Naive thymus-derived CD4-positive, alpha-beta T cell (primary cell): Measurements from ENCODE around the gene CSNK1A1. TPM values are rescaled to one million over a fixed set of nuclear protein-coding genes. Genes with fewer than 3 reads are reported as not detected.

Experiments used
- ATAC-seq: fragments of 150-1000 bp; cut with Tn5 transposase; 2 replicates; pipeline ENCODE4 v1.10.0; 2021; ENCODE audit warnings: mild to moderate bottlenecking, moderate library complexity
- CTCF ChIA-PET: fragments of 350-600 bp; sonication (Branson Sonifier 250); formaldehyde crosslinking; loops from one replicate; lab custom pipeline; 2021; ENCODE audit warnings: antibody characterized with exemption; lab: Charles Lee
- POLR2A ChIA-PET: fragments of 350-600 bp; sonication (Branson Sonifier 250); formaldehyde crosslinking; loops from one replicate; lab custom pipeline; 2021; ENCODE audit warnings: antibody characterized with exemption, inconsistent platforms; lab: Charles Lee
- DNase-seq, 9 donors: peaks; one replicate each; pipeline versions ENCODE4 v3.0.0 to v3.0.0-alpha.2; 2020 to 2022; ENCODE audit warnings: mixed read lengths in 1 of 9
- H3K27ac ChIP-seq: one replicate; pipeline ENCODE4 v1.7.0; 2013; ENCODE audit warnings: mild to moderate bottlenecking, low read depth, low read length, moderate library complexity
- H3K27me3 ChIP-seq, 2 donors: one replicate each; pipeline ENCODE4 v1.7.0; 2013; ENCODE audit warnings: low read length in 2 of 2, mild to moderate bottlenecking in 2 of 2, moderate library complexity in 2 of 2; ENCODE audit not compliant: control insufficient read depth in 2 of 2, insufficient read depth in 2 of 2
- H3K36me3 ChIP-seq, 3 experiments: 1 replicate in 2 of 3; 2 replicates in 1 of 3; pipeline ENCODE4 v1.7.0; 2013; ENCODE audit warnings: low read length in 3 of 3, mild to moderate bottlenecking in 3 of 3, moderate library complexity in 1 of 3; ENCODE audit not compliant: insufficient read depth in 3 of 3, control insufficient read depth in 2 of 3
- H3K4me1 ChIP-seq, 2 donors: one replicate each; pipeline ENCODE4 v1.7.0; 2013; ENCODE audit warnings: low read length in 2 of 2, mild to moderate bottlenecking in 2 of 2, moderate library complexity in 1 of 2; ENCODE audit not compliant: control insufficient read depth in 2 of 2, insufficient read depth in 2 of 2
- H3K4me3 ChIP-seq: 2 replicates; pipeline ENCODE4 v1.7.0; 2013; ENCODE audit warnings: mild to moderate bottlenecking, low read length
- H3K9me3 ChIP-seq, 3 experiments: 1 replicate in 2 of 3; 2 replicates in 1 of 3; pipeline ENCODE4 v1.7.0; 2013; ENCODE audit warnings: low read length in 3 of 3; ENCODE audit not compliant: control insufficient read depth in 2 of 3
- H3K27ac Mint-ChIP-seq, 9 donors: one replicate each; pipeline ENCODE4 v1.8.0; 2020 to 2022; ENCODE audit warnings: mixed read lengths in 9 of 9, mild to moderate bottlenecking in 8 of 9, moderate library complexity in 5 of 9, inconsistent platforms in 2 of 9
- H3K27me3 Mint-ChIP-seq, 5 donors: one replicate each; pipeline ENCODE4 v1.8.0; 2021 to 2022; ENCODE audit warnings: mixed read lengths in 5 of 5, mild to moderate bottlenecking in 1 of 5
- H3K36me3 Mint-ChIP-seq, 5 donors: one replicate each; pipeline ENCODE4 v1.8.0; 2020 to 2022; ENCODE audit warnings: mixed read lengths in 5 of 5, mild to moderate bottlenecking in 3 of 5, inconsistent platforms in 1 of 5
- H3K4me1 Mint-ChIP-seq, 7 donors: one replicate each; pipeline ENCODE4 v1.8.0; 2020 to 2022; ENCODE audit warnings: mixed read lengths in 7 of 7, mild to moderate bottlenecking in 3 of 7, inconsistent platforms in 1 of 7
- H3K4me3 Mint-ChIP-seq, 10 donors: one replicate each; pipeline ENCODE4 v1.8.0; 2020 to 2022; ENCODE audit warnings: mild to moderate bottlenecking in 10 of 10, mixed read lengths in 10 of 10, moderate library complexity in 6 of 10, inconsistent platforms in 2 of 10
- H3K9me3 Mint-ChIP-seq, 11 donors: one replicate each; pipeline ENCODE4 v1.8.0; 2020 to 2022; ENCODE audit warnings: mixed read lengths in 11 of 11, mild to moderate bottlenecking in 4 of 11, inconsistent platforms in 1 of 11, moderate library complexity in 1 of 11
- intact Hi-C, 2 donors: fragments of 100-400 bp; cut with micrococcal nuclease; formaldehyde crosslinking; loops; one replicate each; pipeline ENCODE4 v1.15.1; 2023
- polyA plus RNA-seq, 2 donors: library from polyadenylated mRNA; unstranded; fragments of 300-500 nt; fragmentation: Illumina TruSeq; gene quantifications; one replicate each; pipeline ENCODE4 v1.2.3, GENCODE V29; 2021
- total RNA-seq, 6 experiments: library from RNA in 5 of 6; stranded (reverse) in 5 of 6; gene quantifications; 1 replicate in 5 of 6; 2 replicates in 1 of 6; pipeline ENCODE4 v1.2.3 and lab custom pipeline; 2021 to 2026

Gene CSNK1A1
- total and polyA plus RNA-seq, 7 experiments from 2014 or later = 146 to 217 (median 178) TPM

DNA sequence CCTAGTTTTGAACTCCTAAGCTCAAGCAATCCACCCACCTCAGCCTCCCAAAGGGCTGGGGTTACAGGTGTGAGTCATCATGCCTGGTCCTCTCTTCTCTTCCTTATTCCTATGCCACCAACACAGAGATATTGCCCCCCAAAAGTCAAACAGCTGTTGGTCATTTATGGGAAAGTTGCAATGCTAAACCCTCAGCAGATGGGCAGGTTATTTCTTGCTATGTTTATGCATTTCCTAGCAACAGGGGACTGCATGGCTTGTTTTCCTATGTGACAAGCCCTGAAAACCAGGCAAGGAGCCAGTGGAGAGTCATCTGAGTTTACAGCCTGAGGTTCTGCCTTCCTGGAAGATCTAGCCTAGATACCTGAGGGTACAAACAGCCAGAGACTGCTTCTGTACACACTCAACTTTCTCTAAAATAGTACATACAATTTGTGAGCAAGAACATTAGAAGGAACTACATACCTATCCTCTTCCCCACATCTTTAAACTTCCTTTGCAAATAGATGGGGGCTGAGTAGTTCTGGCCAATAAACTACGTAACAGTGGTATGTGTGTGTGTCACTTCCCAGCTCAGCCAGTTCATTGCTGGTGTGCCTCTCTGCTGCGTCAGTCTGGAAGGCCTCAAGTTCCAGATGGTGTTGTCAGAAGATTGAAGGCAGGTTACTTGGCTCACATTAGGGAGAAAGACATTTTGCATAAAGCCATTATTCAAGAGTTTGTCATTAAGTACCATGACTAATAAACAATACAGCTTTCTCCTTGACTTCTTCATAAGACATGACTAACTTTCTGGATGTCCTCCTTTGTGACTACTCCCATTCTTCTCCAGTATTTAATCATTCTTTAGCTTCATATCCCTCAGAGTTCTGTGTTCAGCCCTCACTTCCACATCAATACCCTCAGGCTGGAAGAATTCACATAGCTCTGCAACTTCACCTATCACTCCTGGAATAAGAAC lies 65.3 kb downstream of the CSNK1A1 start:
- Histone ChIP-seq H3K4me1 (no peaks in the 10 kb centered on the region), H3K27ac (no peak overlapping the region), H3K27me3 (no peaks in the 10 kb centered on the region), H3K9me3 (no peaks in the 10 kb centered on the region), H3K4me3 (no peak overlapping the region), H3K36me3 (no peaks in the 10 kb centered on the region)
- ATAC-seq (peak; percentile 29), DNase-seq (no peak)
- Mint-ChIP-seq H3K36me3 (peaks cover 0 to under 1% (median 0%) of the 10 kb centered on the region in 5 donors), H3K9me3 (peaks cover 0 to 2% (median 0%) of the 10 kb centered on the region in 11 donors), H3K4me3 (no peak overlapping the region), H3K27ac (peak overlapping the region in 3 of 9 donors; percentile 3 to 14 (median 5)), H3K4me1 (peaks cover 0 to 34% (median 9%) of the 10 kb centered on the region in 7 donors), H3K27me3 (peaks cover 0 to 7% (median 0%) of the 10 kb centered on the region in 5 donors)
- POLR2A ChIA-PET = no interaction called here
- intact Hi-C loops = no loop called here
- CTCF ChIA-PET = no interaction called here

GRCh38 chr5:149481485-149481884 lies 69.8 kb downstream of the CSNK1A1 start:
- no peak overlapping the region for H3K27ac Mint-ChIP-seq
- peaks cover 0 to 4% (median 0%) of the 10 kb centered on the region in 11 donors for H3K9me3 Mint-ChIP-seq
- CTCF ChIA-PET = no interaction called here
- H3K27me3 ChIP-seq = no peaks in the 10 kb centered on the region
- peaks cover 0 to 4% (median 0%) of the 10 kb centered on the region in 7 donors for H3K4me1 Mint-ChIP-seq
- H3K4me3 ChIP-seq = no peak overlapping the region
- peaks cover 0 to 8% (median 0%) of the 10 kb centered on the region in 5 donors for H3K27me3 Mint-ChIP-seq
- H3K4me1 ChIP-seq = no peaks in the 10 kb centered on the region
- POLR2A ChIA-PET = no interaction called here
- intact Hi-C loops = no loop called here
- DNase-seq (no peak), ATAC-seq (no peak)
- no peak overlapping the region for H3K4me3 Mint-ChIP-seq
- no peaks in the 10 kb centered on the region for H3K36me3 ChIP-seq
- H3K27ac ChIP-seq = no peak overlapping the region
- H3K36me3 Mint-ChIP-seq = no peaks in the 10 kb centered on the region
- H3K9me3 ChIP-seq = no peaks in the 10 kb centered on the region

DNA sequence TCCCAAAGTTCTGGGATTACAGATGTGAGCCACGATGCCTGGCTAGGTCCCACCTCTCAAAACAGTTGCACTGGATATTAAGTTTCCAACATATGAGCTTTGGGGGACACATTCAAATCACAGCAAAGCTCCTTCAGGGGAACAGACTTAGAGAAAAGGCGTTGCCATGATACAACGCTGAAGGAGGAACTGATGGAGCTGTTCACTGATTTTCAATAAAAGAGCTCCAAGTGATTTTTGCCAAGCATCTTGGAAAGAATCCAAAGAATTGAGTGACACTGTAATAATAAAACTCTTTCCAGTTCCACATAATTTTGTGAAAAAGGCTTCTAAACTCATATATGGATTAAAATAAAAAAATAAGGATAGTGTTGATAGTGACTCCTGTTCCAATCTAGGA lies 72.5 kb downstream of the CSNK1A1 start:
- Mint-ChIP-seq H3K36me3 (no peaks in the 10 kb centered on the region), H3K27me3 (peaks cover 0 to 8% (median 0%) of the 10 kb centered on the region in 5 donors), H3K9me3 (peaks cover 0 to 4% (median 0%) of the 10 kb centered on the region in 11 donors), H3K27ac (no peak overlapping the region), H3K4me3 (no peak overlapping the region), H3K4me1 (peaks cover 0 to 1% (median 0%) of the 10 kb centered on the region in 7 donors)
- DNase-seq (no peak), ATAC-seq (no peak)
- no peaks in the 10 kb centered on the region for H3K27me3 ChIP-seq
- POLR2A ChIA-PET = no interaction called here
- H3K4me3 ChIP-seq = no peak overlapping the region
- CTCF ChIA-PET = interaction anchor here (0.7 to 1.5 kb wide), 2 partner anchors 23 to 83 kb away, joined by 3 to 4 read pairs; no protein-coding TSS in a partner anchor
- no peak overlapping the region for H3K27ac ChIP-seq
- no peaks in the 10 kb centered on the region for H3K9me3 ChIP-seq
- intact Hi-C loops = no loop called here
- no peaks in the 10 kb centered on the region for H3K4me1 ChIP-seq
- no peaks in the 10 kb centered on the region for H3K36me3 ChIP-seq

- H3K27ac ChIP-seq = no peak overlapping the region
- Mint-ChIP-seq H3K4me1 (peaks cover 0 to 1% (median 0%) of the 10 kb centered on the region in 7 donors), H3K36me3 (no peaks in the 10 kb centered on the region), H3K9me3 (peaks cover 0 to 1% (median 0%) of the 10 kb centered on the region in 11 donors), H3K4me3 (no peak overlapping the region), H3K27me3 (peaks cover 0 to 7% (median 0%) of the 10 kb centered on the region in 5 donors), H3K27ac (no peak overlapping the region)
- no peaks in the 10 kb centered on the region for H3K27me3 ChIP-seq
- H3K36me3 ChIP-seq = no peaks in the 10 kb centered on the region
- intact Hi-C loops = no loop called here
- no peak overlapping the region for H3K4me3 ChIP-seq
- H3K9me3 ChIP-seq = no peaks in the 10 kb centered on the region
- ChIA-PET POLR2A (no interaction called here), CTCF (no interaction called here)
- H3K4me1 ChIP-seq = no peaks in the 10 kb centered on the region
- ATAC-seq (no peak), DNase-seq (no peak)
Observed at GRCh38 chr5:149475777-149476176, 75.5 kb downstream of the CSNK1A1 start.

DNA sequence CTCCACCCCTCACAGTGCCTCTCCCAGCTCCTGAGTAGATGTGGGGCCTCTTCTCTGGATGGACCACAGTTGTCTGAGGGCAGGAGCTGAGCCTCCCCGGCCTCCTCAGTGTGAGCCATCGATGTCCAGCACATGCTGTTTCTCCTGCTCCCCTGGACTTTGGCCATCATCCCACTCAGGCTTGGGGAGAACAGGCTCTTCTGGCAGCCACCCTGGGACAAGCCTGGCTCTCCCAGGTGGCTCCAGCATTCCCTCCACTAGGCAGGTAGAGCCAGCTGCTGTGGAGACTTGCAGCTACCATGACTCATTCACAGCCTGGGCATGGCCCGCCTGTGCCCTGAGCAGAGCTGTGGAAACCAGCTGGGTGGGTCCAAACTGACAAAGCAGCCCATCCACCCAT lies 77.0 kb downstream of the CSNK1A1 start:
- no peaks in the 10 kb centered on the region for H3K36me3 Mint-ChIP-seq
- H3K4me1 Mint-ChIP-seq = peaks cover 0 to 1% (median 0%) of the 10 kb centered on the region in 7 donors
- ChIA-PET CTCF (interaction anchor here (0.7 kb wide), 1 partner anchor 134 kb away, joined by 3 read pairs; no protein-coding TSS in a partner anchor), POLR2A (no interaction called here)
- H3K27ac ChIP-seq = no peak overlapping the region
- no peak overlapping the region for H3K4me3 Mint-ChIP-seq
- no peak for ATAC-seq
- H3K4me3 ChIP-seq = no peak overlapping the region
- no peaks in the 10 kb centered on the region for H3K4me1 ChIP-seq
- no peaks in the 10 kb centered on the region for H3K9me3 Mint-ChIP-seq
- no peak for DNase-seq
- no peaks in the 10 kb centered on the region for H3K36me3 ChIP-seq
- H3K27me3 ChIP-seq = no peaks in the 10 kb centered on the region
- no peaks in the 10 kb centered on the region for H3K9me3 ChIP-seq
- H3K27me3 Mint-ChIP-seq = peaks cover 0 to 8% (median 0%) of the 10 kb centered on the region in 5 donors
- H3K27ac Mint-ChIP-seq = no peak overlapping the region
- intact Hi-C loops = no loop called here

DNA sequence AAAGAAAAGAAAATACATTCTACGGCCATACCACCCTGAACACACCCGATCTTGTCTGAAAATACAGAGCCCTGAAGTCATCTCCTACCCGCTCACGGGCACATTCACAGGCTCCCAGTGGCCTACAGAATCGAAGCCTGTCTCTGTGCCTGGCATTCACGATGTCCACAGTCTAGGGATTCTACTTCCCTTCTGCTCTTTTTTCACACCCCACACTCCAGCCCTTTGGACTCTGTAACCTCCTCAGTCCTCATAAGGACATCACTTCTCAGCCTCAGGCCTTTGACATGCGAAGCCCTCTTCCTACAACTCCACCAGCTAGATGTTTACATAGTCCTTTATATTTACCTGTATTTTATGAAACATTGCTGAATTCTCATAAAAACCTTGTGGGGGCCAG lies 77.8 kb downstream of the CSNK1A1 start:
- no peaks in the 10 kb centered on the region for H3K36me3 Mint-ChIP-seq
- ChIA-PET POLR2A (no interaction called here), CTCF (no interaction called here)
- H3K9me3 Mint-ChIP-seq = no peaks in the 10 kb centered on the region
- H3K4me3 Mint-ChIP-seq = no peak overlapping the region
- Histone ChIP-seq H3K36me3 (no peaks in the 10 kb centered on the region), H3K9me3 (no peaks in the 10 kb centered on the region), H3K4me1 (no peaks in the 10 kb centered on the region), H3K4me3 (no peak overlapping the region), H3K27ac (no peak overlapping the region), H3K27me3 (no peaks in the 10 kb centered on the region)
- no peak overlapping the region for H3K27ac Mint-ChIP-seq
- ATAC-seq (no peak), DNase-seq (no peak)
- intact Hi-C loops = no loop called here
- H3K4me1 Mint-ChIP-seq = peaks cover 0 to 1% (median 0%) of the 10 kb centered on the region in 7 donors
- H3K27me3 Mint-ChIP-seq = peaks cover 0 to 8% (median 0%) of the 10 kb centered on the region in 5 donors
